Stomach (tissue), 4 donors: Measurements from ENCODE around the gene OR10A3.

Experiments
- POLR2A ChIP-seq, 4 donors: fragments of 450-650 bp; IDR thresholded peaks; one replicate each; pipeline ENCODE4 v1.6.1; 2016; ENCODE audit warnings: antibody characterized with exemption in 4 of 4, control low read depth in 2 of 4, mild to moderate bottlenecking in 1 of 4, moderate library complexity in 1 of 4
- POLR2AphosphoS5 ChIP-seq, 3 donors: sonication (generic); formaldehyde crosslinking; IDR thresholded peaks; one replicate each; pipeline ENCODE4 v1.6.1; 2016; ENCODE audit warnings: antibody characterized with exemption in 3 of 3
- TF ChIP-seq, protein P1 (sequence below), 7 experiments: fragments of 450-650 bp in 4 of 7; fragments of 200-600 bp in 3 of 7; sonication (generic) in 3 of 7; IDR thresholded peaks; one replicate each; pipeline ENCODE4 v1.5.1; 2016 to 2019; ENCODE audit warnings: antibody characterized with exemption in 7 of 7, control low read depth in 2 of 7, mild to moderate bottlenecking in 1 of 7

DNA sequence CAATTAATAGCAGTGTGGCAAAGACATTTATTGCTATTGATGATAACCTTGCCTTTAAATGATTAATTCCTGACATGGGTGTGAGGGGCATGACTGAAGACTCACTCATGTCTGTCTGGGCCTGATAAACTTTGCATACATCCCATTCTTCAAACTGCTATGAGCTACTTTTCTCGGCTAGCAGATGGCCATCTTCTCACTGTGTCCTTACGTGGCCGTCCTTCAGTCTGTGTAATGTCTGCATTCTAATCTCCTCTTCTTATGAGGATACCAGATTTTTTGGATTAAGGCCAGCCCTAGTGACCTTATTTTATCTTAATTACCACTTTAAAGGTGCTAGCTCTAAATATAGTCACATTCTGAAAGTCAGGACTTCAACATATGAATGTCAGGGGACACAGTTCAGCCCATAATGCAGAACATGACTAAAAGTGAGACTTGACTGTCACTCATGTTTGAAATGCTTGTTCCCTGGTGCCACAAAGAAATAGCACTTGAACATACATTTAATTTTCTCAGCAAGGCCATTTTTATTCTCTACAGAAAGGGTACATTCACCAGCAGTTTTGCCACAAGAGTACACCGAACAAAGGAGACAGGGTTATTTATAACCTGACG, 42.7 kb downstream of the OR10A3 start:
- TF ChIP-seq, protein P1, sequence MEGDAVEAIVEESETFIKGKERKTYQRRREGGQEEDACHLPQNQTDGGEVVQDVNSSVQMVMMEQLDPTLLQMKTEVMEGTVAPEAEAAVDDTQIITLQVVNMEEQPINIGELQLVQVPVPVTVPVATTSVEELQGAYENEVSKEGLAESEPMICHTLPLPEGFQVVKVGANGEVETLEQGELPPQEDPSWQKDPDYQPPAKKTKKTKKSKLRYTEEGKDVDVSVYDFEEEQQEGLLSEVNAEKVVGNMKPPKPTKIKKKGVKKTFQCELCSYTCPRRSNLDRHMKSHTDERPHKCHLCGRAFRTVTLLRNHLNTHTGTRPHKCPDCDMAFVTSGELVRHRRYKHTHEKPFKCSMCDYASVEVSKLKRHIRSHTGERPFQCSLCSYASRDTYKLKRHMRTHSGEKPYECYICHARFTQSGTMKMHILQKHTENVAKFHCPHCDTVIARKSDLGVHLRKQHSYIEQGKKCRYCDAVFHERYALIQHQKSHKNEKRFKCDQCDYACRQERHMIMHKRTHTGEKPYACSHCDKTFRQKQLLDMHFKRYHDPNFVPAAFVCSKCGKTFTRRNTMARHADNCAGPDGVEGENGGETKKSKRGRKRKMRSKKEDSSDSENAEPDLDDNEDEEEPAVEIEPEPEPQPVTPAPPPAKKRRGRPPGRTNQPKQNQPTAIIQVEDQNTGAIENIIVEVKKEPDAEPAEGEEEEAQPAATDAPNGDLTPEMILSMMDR (IDR thresholded peaks at IDR 0.05), result no peak
- no peak for TF ChIP-seq POLR2A (IDR thresholded peaks at IDR 0.05)
- no peak for TF ChIP-seq POLR2AphosphoS5 (IDR thresholded peaks at IDR 0.05)
